ENCODE measurements around the gene RBMS1.

The RBMS1 gene

GRCh38 chr2:160333324-160334027 is 160.1 kb downstream of the RBMS1 start:
- FAIRE-seq (no peak), DNase-seq (ENCODE audit: insufficient read length, low spot score) (no peak)
- TF ChIP-seq, protein P1, sequence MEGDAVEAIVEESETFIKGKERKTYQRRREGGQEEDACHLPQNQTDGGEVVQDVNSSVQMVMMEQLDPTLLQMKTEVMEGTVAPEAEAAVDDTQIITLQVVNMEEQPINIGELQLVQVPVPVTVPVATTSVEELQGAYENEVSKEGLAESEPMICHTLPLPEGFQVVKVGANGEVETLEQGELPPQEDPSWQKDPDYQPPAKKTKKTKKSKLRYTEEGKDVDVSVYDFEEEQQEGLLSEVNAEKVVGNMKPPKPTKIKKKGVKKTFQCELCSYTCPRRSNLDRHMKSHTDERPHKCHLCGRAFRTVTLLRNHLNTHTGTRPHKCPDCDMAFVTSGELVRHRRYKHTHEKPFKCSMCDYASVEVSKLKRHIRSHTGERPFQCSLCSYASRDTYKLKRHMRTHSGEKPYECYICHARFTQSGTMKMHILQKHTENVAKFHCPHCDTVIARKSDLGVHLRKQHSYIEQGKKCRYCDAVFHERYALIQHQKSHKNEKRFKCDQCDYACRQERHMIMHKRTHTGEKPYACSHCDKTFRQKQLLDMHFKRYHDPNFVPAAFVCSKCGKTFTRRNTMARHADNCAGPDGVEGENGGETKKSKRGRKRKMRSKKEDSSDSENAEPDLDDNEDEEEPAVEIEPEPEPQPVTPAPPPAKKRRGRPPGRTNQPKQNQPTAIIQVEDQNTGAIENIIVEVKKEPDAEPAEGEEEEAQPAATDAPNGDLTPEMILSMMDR (IDR thresholded peaks at IDR 0.05; ENCODE audit: insufficient read depth, missing control alignments): no peak

- no peak for DNase-seq (ENCODE audit: insufficient read length, low spot score)
Observed at GRCh38 chr2:160332318-160332717, 161.3 kb downstream of the RBMS1 start.

GRCh38 chr2:160331258-160332025 is 162.2 kb downstream of the RBMS1 start:
- FAIRE-seq (no peak), DNase-seq (ENCODE audit: insufficient read length, low spot score) (no peak)
- TF ChIP-seq, protein P1 (IDR thresholded peaks at IDR 0.05; ENCODE audit: insufficient read depth, missing control alignments): no peak

More at GRCh38 chr2:160332318-160332717, 161.3 kb downstream of the RBMS1 start:
- TF ChIP-seq, protein P1 (IDR thresholded peaks at IDR 0.05; ENCODE audit: insufficient read depth, missing control alignments): no peak
- FAIRE-seq: no peak

- TF ChIP-seq, protein P1 (IDR thresholded peaks at IDR 0.05; ENCODE audit: insufficient read depth, missing control alignments): no peak
- DNase-seq (ENCODE audit: insufficient read length, low spot score) (no peak), FAIRE-seq (no peak)
Observed at GRCh38 chr2:160328811-160329527, 164.6 kb downstream of the RBMS1 start.

DNA sequence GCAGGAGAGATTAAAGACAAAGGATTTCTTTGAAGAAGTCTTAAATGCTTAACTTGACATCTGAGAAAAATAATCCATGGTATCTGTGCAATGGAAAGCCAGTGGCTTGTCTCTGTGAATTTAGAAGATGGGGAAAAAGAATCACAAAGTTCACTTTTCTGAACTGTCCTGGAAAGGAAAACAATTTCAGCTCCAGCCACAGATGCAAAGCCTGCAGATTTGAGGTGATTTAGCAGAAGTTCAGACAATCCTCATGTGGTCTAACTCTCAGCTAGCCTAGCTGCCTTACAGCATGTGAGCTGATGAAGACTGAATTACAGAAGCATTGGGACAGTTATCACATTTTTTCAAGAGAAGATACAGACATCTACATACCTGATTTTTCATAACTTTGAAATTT is 166.8 kb downstream of the RBMS1 start:
- FAIRE-seq: no peak

GRCh38 chr2:160325418-160325817 is 168.2 kb downstream of the RBMS1 start:
- TF ChIP-seq, protein P1 (IDR thresholded peaks at IDR 0.05; ENCODE audit: insufficient read depth, missing control alignments): no peak
- FAIRE-seq (no peak), DNase-seq (ENCODE audit: insufficient read length, low spot score) (no peak)

More for the DNA sequence above, 166.8 kb downstream of the RBMS1 start:
- TF ChIP-seq, protein P1 (IDR thresholded peaks at IDR 0.05; ENCODE audit: insufficient read depth, missing control alignments): no peak
- no peak for DNase-seq (ENCODE audit: insufficient read length, low spot score)
